GM19468 (cell line): ENCODE data around the gene EHMT1.

Experiments used
- ATAC-seq: cut with Tn5 transposase; IDR thresholded peaks from one replicate; pipeline ENCODE4 v1.9.1; 2021; ENCODE audit warnings: mild to moderate bottlenecking, moderate library complexity, moderate number of reproducible peaks; ENCODE audit not compliant: unreplicated experiment; ENCODE audit errors: extremely low read depth

The EHMT1 gene

GRCh38 chr9:137642118-137642601, 23.4 kb downstream of the EHMT1 start:
- no peak for ATAC-seq

- no peak for ATAC-seq
Measured at GRCh38 chr9:137642892-137643291, 24.1 kb downstream of the EHMT1 start.

GRCh38 chr9:137643921-137644320, 25.1 kb downstream of the EHMT1 start:
- no peak for ATAC-seq

- no peak for ATAC-seq
Measured at GRCh38 chr9:137645211-137645610, 26.4 kb downstream of the EHMT1 start.

GRCh38 chr9:137646341-137646740, 27.5 kb downstream of the EHMT1 start:
- ATAC-seq: no peak

GRCh38 chr9:137647096-137647714, 28.4 kb downstream of the EHMT1 start:
- no peak for ATAC-seq

GRCh38 chr9:137648396-137648795, 29.6 kb downstream of the EHMT1 start:
- ATAC-seq: no peak

- no peak for ATAC-seq
Measured at GRCh38 chr9:137649553-137649952, 30.7 kb downstream of the EHMT1 start.

GRCh38 chr9:137650259-137650658, 31.5 kb downstream of the EHMT1 start:
- no peak for ATAC-seq

- ATAC-seq: no peak
Measured at GRCh38 chr9:137650779-137651178, 32.0 kb downstream of the EHMT1 start.

GRCh38 chr9:137656416-137656815, 37.6 kb downstream of the EHMT1 start:
- ATAC-seq: no peak

- no peak for ATAC-seq
Measured at GRCh38 chr9:137657606-137658005, 38.8 kb downstream of the EHMT1 start.

- ATAC-seq: no peak
Measured at GRCh38 chr9:137658781-137659180, 40.0 kb downstream of the EHMT1 start.

- ATAC-seq: no peak
Measured at GRCh38 chr9:137660144-137660543, 41.3 kb downstream of the EHMT1 start.

GRCh38 chr9:137663584-137663983, 44.8 kb downstream of the EHMT1 start:
- ATAC-seq: no peak

GRCh38 chr9:137664676-137665075, 45.9 kb downstream of the EHMT1 start:
- no peak for ATAC-seq

GRCh38 chr9:137665226-137665625, 46.4 kb downstream of the EHMT1 start:
- ATAC-seq: no peak

GRCh38 chr9:137665697-137666512, 47.1 kb downstream of the EHMT1 start:
- no peak for ATAC-seq

GRCh38 chr9:137666513-137666822, 47.7 kb downstream of the EHMT1 start:
- no peak for ATAC-seq

- no peak for ATAC-seq
Measured at GRCh38 chr9:137666955-137667670, 48.3 kb downstream of the EHMT1 start.

- no peak for ATAC-seq
Measured at GRCh38 chr9:137668203-137668602, 49.4 kb downstream of the EHMT1 start.
